Measurements from ENCODE around the gene TBC1D4.
"Not testable (repeated sequence)": the region's sequence is repeated elsewhere in the genome, so short reads cannot be mapped to it uniquely, and the experiment has no call there.

The TBC1D4 gene

GRCh38 chr13:75355609-75356008 lies 126.4 kb downstream of the TBC1D4 start:
- H3K4ac ChIP-seq (ENCODE audit: low read depth in 1 of 2, low read length in 2 of 2): no peak overlapping the region
- peaks cover 7% of the 10 kb centered on the region for H3K4me1 ChIP-seq (ENCODE audit: control insufficient read depth, insufficient read depth, low read depth, low read length)
- H3K27me3 ChIP-seq (ENCODE audit: control insufficient read depth in 1 of 2, insufficient read depth in 1 of 2, low read length in 2 of 2): no peaks in the 10 kb centered on the region
- H3K79me1 ChIP-seq (replicated peaks; ENCODE audit: low read length, poor library complexity, severe bottlenecking): no peaks in the 10 kb centered on the region
- no peak overlapping the region for H3K23ac ChIP-seq (ENCODE audit: low read length in 2 of 2)
- H2AFZ ChIP-seq (ENCODE audit: low read depth, low read length): no peak overlapping the region
- no peak overlapping the region for H3K4me2 ChIP-seq (ENCODE audit: low read length, poor library complexity, severe bottlenecking)
- H2BK15ac ChIP-seq (ENCODE audit: low read depth, poor library complexity, severe bottlenecking): no peak overlapping the region
- DNase-seq: no peak
- no peak overlapping the region for H3K27ac ChIP-seq (ENCODE audit: low read length, poor library complexity, severe bottlenecking)
- H3K18ac ChIP-seq (ENCODE audit: low read depth in 1 of 2, low read length in 2 of 2): no peak overlapping the region
- peaks cover 0 to 11% of the 10 kb centered on the region in 2 experiments for H3K36me3 ChIP-seq (ENCODE audit: control insufficient read depth in 1 of 2, insufficient read depth in 2 of 2, low read depth in 1 of 2, low read length in 2 of 2)
- H2BK120ac ChIP-seq (ENCODE audit: low read depth, low read length): no peak overlapping the region
- H4K91ac ChIP-seq (ENCODE audit: low read length): no peak overlapping the region
- H3K4me3 ChIP-seq (ENCODE audit: insufficient read depth in 1 of 2, low read depth in 1 of 2, low read length in 2 of 2): no peak overlapping the region
- H2BK5ac ChIP-seq (ENCODE audit: low read depth, low read length, poor library complexity, severe bottlenecking): no peak overlapping the region
- H2BK12ac ChIP-seq (ENCODE audit: low read length in 2 of 2): no peak overlapping the region
- no peak overlapping the region for H2AK5ac ChIP-seq (ENCODE audit: low read length, severe bottlenecking)
- no peak overlapping the region for H4K8ac ChIP-seq (ENCODE audit: low read length)
- no peak overlapping the region for H3K14ac ChIP-seq (ENCODE audit: low read length in 2 of 2)
- H3K9me3 ChIP-seq (ENCODE audit: control insufficient read depth, low read length): no peaks in the 10 kb centered on the region
- H3K9ac ChIP-seq (ENCODE audit: low read length): no peak overlapping the region

GRCh38 chr13:75353781-75354193 lies 128.2 kb downstream of the TBC1D4 start:
- no peak overlapping the region for H3K18ac ChIP-seq (ENCODE audit: low read depth in 1 of 2, low read length in 2 of 2)
- H3K36me3 ChIP-seq (ENCODE audit: control insufficient read depth in 1 of 2, insufficient read depth in 2 of 2, low read depth in 1 of 2, low read length in 2 of 2): peaks cover 0 to 15% of the 10 kb centered on the region in 2 experiments
- H3K4me2 ChIP-seq (ENCODE audit: low read length, poor library complexity, severe bottlenecking): no peak overlapping the region
- no peak overlapping the region for H3K4me3 ChIP-seq (ENCODE audit: insufficient read depth in 1 of 2, low read depth in 1 of 2, low read length in 2 of 2)
- no peaks in the 10 kb centered on the region for H3K79me1 ChIP-seq (replicated peaks; ENCODE audit: low read length, poor library complexity, severe bottlenecking)
- no peak overlapping the region for H3K23ac ChIP-seq (ENCODE audit: low read length in 2 of 2)
- H2BK120ac ChIP-seq (ENCODE audit: low read depth, low read length): no peak overlapping the region
- H3K9me3 ChIP-seq (ENCODE audit: control insufficient read depth, low read length): no peaks in the 10 kb centered on the region
- no peak overlapping the region for H3K4ac ChIP-seq (ENCODE audit: low read depth in 1 of 2, low read length in 2 of 2)
- WGBS: 95% methylated on average over 6 of the region's 6 CpGs
- no peak overlapping the region for H3K14ac ChIP-seq (ENCODE audit: low read length in 2 of 2)
- DNase-seq: no peak
- H4K91ac ChIP-seq (ENCODE audit: low read length): no peak overlapping the region
- no peak overlapping the region for H3K9ac ChIP-seq (ENCODE audit: low read length)
- H2BK5ac ChIP-seq (ENCODE audit: low read depth, low read length, poor library complexity, severe bottlenecking): no peak overlapping the region
- no peak overlapping the region for H2AFZ ChIP-seq (ENCODE audit: low read depth, low read length)
- no peak overlapping the region for H4K8ac ChIP-seq (ENCODE audit: low read length)
- H3K27ac ChIP-seq (ENCODE audit: low read length, poor library complexity, severe bottlenecking): no peak overlapping the region
- H2AK5ac ChIP-seq (ENCODE audit: low read length, severe bottlenecking): no peak overlapping the region
- no peak overlapping the region for H2BK15ac ChIP-seq (ENCODE audit: low read depth, poor library complexity, severe bottlenecking)
- no peaks in the 10 kb centered on the region for H3K27me3 ChIP-seq (ENCODE audit: control insufficient read depth in 1 of 2, insufficient read depth in 1 of 2, low read length in 2 of 2)
- H3K4me1 ChIP-seq (ENCODE audit: control insufficient read depth, insufficient read depth, low read depth, low read length): peaks cover 6% of the 10 kb centered on the region
- H2BK12ac ChIP-seq (ENCODE audit: low read length in 2 of 2): no peak overlapping the region

GRCh38 chr13:75352641-75353327 lies 129.2 kb downstream of the TBC1D4 start:
- no peak overlapping the region for H2BK120ac ChIP-seq (ENCODE audit: low read depth, low read length)
- no peak overlapping the region for H2BK5ac ChIP-seq (ENCODE audit: low read depth, low read length, poor library complexity, severe bottlenecking)
- H3K4me1 ChIP-seq (ENCODE audit: control insufficient read depth, insufficient read depth, low read depth, low read length): peaks cover 3% of the 10 kb centered on the region
- no peak for DNase-seq
- no peak overlapping the region for H3K18ac ChIP-seq (ENCODE audit: low read depth in 1 of 2, low read length in 2 of 2)
- no peak overlapping the region for H3K4me3 ChIP-seq (ENCODE audit: insufficient read depth in 1 of 2, low read depth in 1 of 2, low read length in 2 of 2)
- peaks cover 0 to 23% of the 10 kb centered on the region in 2 experiments for H3K36me3 ChIP-seq (ENCODE audit: control insufficient read depth in 1 of 2, insufficient read depth in 2 of 2, low read depth in 1 of 2, low read length in 2 of 2)
- H3K4ac ChIP-seq (ENCODE audit: low read depth in 1 of 2, low read length in 2 of 2): no peak overlapping the region
- H2BK15ac ChIP-seq (ENCODE audit: low read depth, poor library complexity, severe bottlenecking): no peak overlapping the region
- no peak overlapping the region for H4K91ac ChIP-seq (ENCODE audit: low read length)
- H3K4me2 ChIP-seq (ENCODE audit: low read length, poor library complexity, severe bottlenecking): no peak overlapping the region
- H2AK5ac ChIP-seq (ENCODE audit: low read length, severe bottlenecking): no peak overlapping the region
- no peak overlapping the region for H2BK12ac ChIP-seq (ENCODE audit: low read length in 2 of 2)
- no peak overlapping the region for H3K14ac ChIP-seq (ENCODE audit: low read length in 2 of 2)
- no peak overlapping the region for H3K23ac ChIP-seq (ENCODE audit: low read length in 2 of 2)
- H3K27me3 ChIP-seq (ENCODE audit: control insufficient read depth in 1 of 2, insufficient read depth in 1 of 2, low read length in 2 of 2): no peaks in the 10 kb centered on the region
- WGBS: 93% methylated on average over 1 of the region's 3 CpGs
- no peak overlapping the region for H3K9ac ChIP-seq (ENCODE audit: low read length)
- no peak overlapping the region for H4K8ac ChIP-seq (ENCODE audit: low read length)
- no peak overlapping the region for H3K27ac ChIP-seq (ENCODE audit: low read length, poor library complexity, severe bottlenecking)
- no peaks in the 10 kb centered on the region for H3K79me1 ChIP-seq (replicated peaks; ENCODE audit: low read length, poor library complexity, severe bottlenecking)
- no peak overlapping the region for H2AFZ ChIP-seq (ENCODE audit: low read depth, low read length)
- H3K9me3 ChIP-seq (ENCODE audit: control insufficient read depth, low read length): no peaks in the 10 kb centered on the region

- not testable (repeated sequence) for H3K4me3 ChIP-seq (ENCODE audit: insufficient read depth in 1 of 2, low read depth in 1 of 2, low read length in 2 of 2); H3K79me1 ChIP-seq (replicated peaks; ENCODE audit: low read length, poor library complexity, severe bottlenecking); H2BK120ac ChIP-seq (ENCODE audit: low read depth, low read length); H3K27ac ChIP-seq (ENCODE audit: low read length, poor library complexity, severe bottlenecking); H3K18ac ChIP-seq (ENCODE audit: low read depth in 1 of 2, low read length in 2 of 2); H3K27me3 ChIP-seq (ENCODE audit: control insufficient read depth in 1 of 2, insufficient read depth in 1 of 2, low read length in 2 of 2); H2BK12ac ChIP-seq (ENCODE audit: low read length in 2 of 2); H3K23ac ChIP-seq (ENCODE audit: low read length in 2 of 2); H2BK5ac ChIP-seq (ENCODE audit: low read depth, low read length, poor library complexity, severe bottlenecking); H2AFZ ChIP-seq (ENCODE audit: low read depth, low read length); H3K4ac ChIP-seq (ENCODE audit: low read depth in 1 of 2, low read length in 2 of 2); H4K8ac ChIP-seq (ENCODE audit: low read length); H3K9ac ChIP-seq (ENCODE audit: low read length); H3K14ac ChIP-seq (ENCODE audit: low read length in 2 of 2); H3K4me2 ChIP-seq (ENCODE audit: low read length, poor library complexity, severe bottlenecking); H2BK15ac ChIP-seq (ENCODE audit: low read depth, poor library complexity, severe bottlenecking); H3K4me1 ChIP-seq (ENCODE audit: control insufficient read depth, insufficient read depth, low read depth, low read length); H4K91ac ChIP-seq (ENCODE audit: low read length); DNase-seq; H2AK5ac ChIP-seq (ENCODE audit: low read length, severe bottlenecking); H3K9me3 ChIP-seq (ENCODE audit: control insufficient read depth, low read length)
- H3K36me3 ChIP-seq (ENCODE audit: control insufficient read depth in 1 of 2, insufficient read depth in 2 of 2, low read depth in 1 of 2, low read length in 2 of 2): peaks cover 0 to 28% of the 10 kb centered on the region in 2 experiments
- 100% methylated on average over 1 of the region's 3 CpGs for WGBS
Observed at GRCh38 chr13:75351538-75351937, 130.4 kb downstream of the TBC1D4 start.
